Neural progenitor cell (in vitro differentiated cells): ENCODE data around the gene CHMP1A.

Experiments
- CTCF ChIP-seq: fragments of 200-600 bp; sonication (generic); IDR thresholded peaks from 2 replicates; pipeline ENCODE4 v1.5.1; 2017; ENCODE audit warnings: antibody characterized with exemption, mild to moderate bottlenecking
- EZH2phosphoT487 ChIP-seq: fragments of 200-600 bp; sonication (generic); IDR thresholded peaks from 2 replicates; pipeline ENCODE4 v1.6.1; 2017; ENCODE audit warnings: antibody characterized with exemption

- TF ChIP-seq CTCF (no peak), EZH2phosphoT487 (no peak)
Measured at GRCh38 chr16:89617036-89617435, 40.5 kb downstream of the CHMP1A start.
